CD4-positive, CD25-positive, alpha-beta regulatory T cell (primary cell): ENCODE measurements around the gene ZKSCAN3. TPM values are rescaled to one million over a fixed set of nuclear protein-coding genes. Genes with fewer than 3 reads are reported as not detected.
"Not testable (repeated sequence)": the region's sequence is repeated elsewhere in the genome, so short reads cannot be mapped to it uniquely, and the experiment has no call there.

Experiments used
- ATAC-seq, 2 donors: fragments of 150-1000 bp; cut with Tn5 transposase; one replicate each; pipeline ENCODE4 v1.10.0; 2021; ENCODE audit warnings: low read depth in 2 of 2, moderate number of reproducible peaks in 2 of 2, moderate library complexity in 1 of 2
- DNase-seq, 3 donors: peaks; one replicate each; pipeline versions ENCODE4 v3.0.0 to v3.0.0-alpha.2; 2012 to 2022; ENCODE audit warnings: mixed read lengths in 1 of 3
- H3K27ac ChIP-seq: one replicate; pipeline ENCODE4 v1.7.0; 2013; ENCODE audit warnings: mild to moderate bottlenecking, low read length; ENCODE audit not compliant: insufficient read depth, poor library complexity, severe bottlenecking
- H3K27me3 ChIP-seq: one replicate; pipeline ENCODE4 v1.7.0; 2013; ENCODE audit warnings: low read length; ENCODE audit not compliant: control insufficient read depth, insufficient read depth
- H3K36me3 ChIP-seq: one replicate; pipeline ENCODE4 v1.7.0; 2013; ENCODE audit warnings: mild to moderate bottlenecking, low read length, moderate library complexity; ENCODE audit not compliant: control insufficient read depth, insufficient read depth
- H3K4me1 ChIP-seq: 2 replicates; pipeline ENCODE4 v1.7.0; 2013; ENCODE audit warnings: mild to moderate bottlenecking, low read length; ENCODE audit not compliant: insufficient read depth, control insufficient read depth, poor library complexity, severe bottlenecking
- H3K4me3 ChIP-seq: one replicate; pipeline ENCODE4 v1.7.0; 2013; ENCODE audit warnings: low read depth, mild to moderate bottlenecking, low read length, moderate library complexity
- H3K9me3 ChIP-seq, 2 experiments: 1 replicate in 1 of 2; 2 replicates in 1 of 2; pipeline ENCODE4 v1.7.0; 2013; ENCODE audit warnings: low read length in 2 of 2, mild to moderate bottlenecking in 1 of 2, moderate library complexity in 1 of 2; ENCODE audit not compliant: control insufficient read depth in 2 of 2
- H3K27ac Mint-ChIP-seq, 3 donors: one replicate each; pipeline ENCODE4 v1.8.0; 2020 to 2022; ENCODE audit warnings: mild to moderate bottlenecking in 3 of 3, mixed read lengths in 3 of 3, moderate library complexity in 2 of 3
- H3K27me3 Mint-ChIP-seq: one replicate; pipeline ENCODE4 v1.8.0; 2022; ENCODE audit warnings: mild to moderate bottlenecking, mixed read lengths
- H3K36me3 Mint-ChIP-seq: one replicate; pipeline ENCODE4 v1.8.0; 2020; ENCODE audit warnings: mixed read lengths
- H3K4me1 Mint-ChIP-seq, 4 donors: one replicate each; pipeline ENCODE4 v1.8.0; 2020 to 2022; ENCODE audit warnings: mixed read lengths in 4 of 4, mild to moderate bottlenecking in 1 of 4
- H3K4me3 Mint-ChIP-seq, 4 donors: one replicate each; pipeline ENCODE4 v1.8.0; 2020 to 2022; ENCODE audit warnings: mild to moderate bottlenecking in 4 of 4, mixed read lengths in 4 of 4, moderate library complexity in 3 of 4
- H3K9me3 Mint-ChIP-seq, 7 donors: one replicate each; pipeline ENCODE4 v1.8.0; 2020 to 2022; ENCODE audit warnings: mixed read lengths in 7 of 7, mild to moderate bottlenecking in 3 of 7, moderate library complexity in 2 of 7
- polyA plus RNA-seq, 4 donors: library from polyadenylated mRNA; unstranded; fragments of 300-500 nt; fragmentation: Illumina TruSeq; gene quantifications; one replicate each; pipeline ENCODE4 v1.2.3, GENCODE V29; 2021
- total RNA-seq: library from RNA; stranded (reverse); gene quantifications from one replicate; pipeline ENCODE4 v1.2.3, GENCODE V29; 2022

Gene ZKSCAN3
- total RNA-seq = 2.3 TPM
- polyA plus RNA-seq = 1 to 10 TPM; 1.5 to 3.6 (median 3.1) TPM

DNA sequence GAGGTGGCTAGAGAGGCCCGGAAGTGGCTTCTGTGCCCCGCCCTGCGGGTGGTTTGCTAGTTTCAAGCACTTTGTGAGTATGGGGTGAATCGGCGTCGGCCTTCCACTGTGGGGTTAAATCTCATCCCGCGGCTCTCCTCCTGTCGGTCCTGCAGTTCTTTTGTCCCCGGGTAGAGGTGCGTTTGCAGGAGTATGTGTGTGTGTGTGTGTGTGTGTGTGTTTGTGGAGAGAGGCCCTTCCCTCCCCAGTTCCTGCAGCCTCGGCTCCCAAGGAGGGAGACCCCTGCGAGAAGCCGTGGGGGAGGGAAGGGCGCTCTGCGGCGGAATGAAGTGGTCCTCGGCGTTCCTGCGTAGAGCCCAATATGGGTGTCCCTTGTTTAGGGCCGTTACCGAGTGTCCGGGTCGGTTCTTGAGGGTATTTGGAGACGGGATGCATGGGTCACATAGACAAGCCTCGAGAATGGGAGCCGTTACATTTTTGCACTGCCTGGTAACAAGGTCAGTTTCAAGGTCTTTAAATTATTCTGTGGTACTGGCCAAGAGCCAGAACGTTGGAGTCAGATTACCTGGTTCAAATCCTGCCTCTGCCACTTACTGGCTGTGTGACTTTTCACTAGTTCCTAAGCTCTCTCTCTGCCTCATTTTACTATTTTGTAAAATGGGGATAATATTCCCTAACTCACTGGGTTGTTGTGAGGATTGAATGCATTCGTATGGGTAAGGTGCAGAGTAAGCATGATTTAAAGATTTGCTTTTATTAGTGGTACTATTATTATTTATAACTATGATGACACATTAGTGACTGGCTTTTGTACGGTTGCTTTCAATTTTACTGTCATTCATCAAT, at the start of gene ZKSCAN3:
Gene ZKSCAN3 (plus strand): TSS at position 56 of the 846 bp plus-strand sequence. CDS start 9,640 bp downstream, outside the sequence.
- peak within 1 kb of the TSS; percentile 97 to 100 (median 98) for H3K4me3 Mint-ChIP-seq
- peaks cover 5% of the 10 kb centered on the region for H3K36me3 Mint-ChIP-seq
- H3K4me1 Mint-ChIP-seq = peaks cover 16 to 52% (median 26%) of the 10 kb centered on the region in 4 donors
- peak within 1 kb of the TSS; percentile 55 for H3K27ac ChIP-seq
- H3K27me3 Mint-ChIP-seq = peaks cover 31% of the 10 kb centered on the region
- peaks cover 16% of the 10 kb centered on the region for H3K4me1 ChIP-seq
- peak; percentile 99 for ATAC-seq
- H3K36me3 ChIP-seq = no peaks in the 10 kb centered on the region
- peak; percentile 68 to 94 (median 81) for DNase-seq
- H3K27me3 ChIP-seq = peaks cover 24% of the 10 kb centered on the region
- H3K9me3 Mint-ChIP-seq = peaks cover 0 to 1% (median 0%) of the 10 kb centered on the region in 7 donors
- peak within 1 kb of the TSS; percentile 96 for H3K4me3 ChIP-seq
- peak within 1 kb of the TSS; percentile 93 to 99 (median 98) for H3K27ac Mint-ChIP-seq
- H3K9me3 ChIP-seq = no peaks in the 10 kb centered on the region

DNA sequence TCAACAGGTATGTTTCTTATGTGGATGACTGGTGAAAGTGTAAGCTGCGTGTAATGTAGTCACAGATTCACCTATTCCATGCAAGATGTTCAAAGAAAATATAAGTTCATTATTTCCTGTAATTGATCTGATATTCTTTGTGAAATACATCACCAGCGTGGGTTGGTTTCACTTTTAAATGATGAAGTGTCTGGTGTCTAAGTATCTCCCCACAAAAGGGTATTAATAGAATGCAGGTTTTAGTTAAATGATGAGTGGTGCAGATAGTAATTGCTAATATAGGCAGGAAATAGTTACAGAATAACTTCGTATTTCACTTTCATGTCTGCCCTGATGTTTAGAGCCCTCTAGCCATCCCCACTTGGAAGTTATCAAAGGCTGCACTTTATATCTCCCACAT, 46.2 kb upstream of the ZKSCAN3 start:
- Mint-ChIP-seq H3K9me3 (peaks cover 0 to 5% (median 0%) of the 10 kb centered on the region in 7 donors), H3K36me3 (no peaks in the 10 kb centered on the region), H3K27me3 (peaks cover 6% of the 10 kb centered on the region), H3K27ac (peak overlapping the region in 2 of 3 donors; percentile 19 to 23), H3K4me3 (peak overlapping the region; percentile 2 to 69 (median 43)), H3K4me1 (peaks cover 4 to 17% (median 11%) of the 10 kb centered on the region in 4 donors)
- no peaks in the 10 kb centered on the region for H3K27me3 ChIP-seq
- peak overlapping the region; percentile 77 for H3K4me3 ChIP-seq
- H3K27ac ChIP-seq = peak overlapping the region; percentile 52
- DNase-seq (peak in 2 of 3 donors; percentile 3 to 67), ATAC-seq (peak; percentile 52 to 65)
- H3K4me1 ChIP-seq = peaks cover 9% of the 10 kb centered on the region
- H3K36me3 ChIP-seq = no peaks in the 10 kb centered on the region
- H3K9me3 ChIP-seq = no peaks in the 10 kb centered on the region

DNA sequence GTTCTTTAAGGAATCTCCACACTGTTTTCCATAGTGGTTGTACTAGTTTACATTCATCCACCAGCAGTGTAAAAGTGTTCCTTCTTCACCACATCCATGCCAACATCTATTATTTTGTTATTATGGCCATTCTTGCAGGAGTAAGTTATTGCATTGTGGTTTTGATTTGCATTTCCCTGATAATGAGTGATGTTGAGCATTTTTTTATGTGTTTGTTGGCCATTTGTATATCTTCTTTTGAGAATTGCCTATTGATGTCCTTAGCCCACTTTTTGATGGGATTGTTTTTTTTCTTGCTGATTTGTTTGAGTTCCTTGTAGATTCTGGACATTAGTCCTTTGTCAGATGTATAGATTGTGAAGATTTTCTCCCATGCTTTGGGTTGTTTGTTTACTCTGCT, 43.4 kb upstream of the ZKSCAN3 start:
- H3K4me3 Mint-ChIP-seq = not testable (repeated sequence)
- peaks cover 4 to 17% (median 11%) of the 10 kb centered on the region in 4 donors for H3K4me1 Mint-ChIP-seq

DNA sequence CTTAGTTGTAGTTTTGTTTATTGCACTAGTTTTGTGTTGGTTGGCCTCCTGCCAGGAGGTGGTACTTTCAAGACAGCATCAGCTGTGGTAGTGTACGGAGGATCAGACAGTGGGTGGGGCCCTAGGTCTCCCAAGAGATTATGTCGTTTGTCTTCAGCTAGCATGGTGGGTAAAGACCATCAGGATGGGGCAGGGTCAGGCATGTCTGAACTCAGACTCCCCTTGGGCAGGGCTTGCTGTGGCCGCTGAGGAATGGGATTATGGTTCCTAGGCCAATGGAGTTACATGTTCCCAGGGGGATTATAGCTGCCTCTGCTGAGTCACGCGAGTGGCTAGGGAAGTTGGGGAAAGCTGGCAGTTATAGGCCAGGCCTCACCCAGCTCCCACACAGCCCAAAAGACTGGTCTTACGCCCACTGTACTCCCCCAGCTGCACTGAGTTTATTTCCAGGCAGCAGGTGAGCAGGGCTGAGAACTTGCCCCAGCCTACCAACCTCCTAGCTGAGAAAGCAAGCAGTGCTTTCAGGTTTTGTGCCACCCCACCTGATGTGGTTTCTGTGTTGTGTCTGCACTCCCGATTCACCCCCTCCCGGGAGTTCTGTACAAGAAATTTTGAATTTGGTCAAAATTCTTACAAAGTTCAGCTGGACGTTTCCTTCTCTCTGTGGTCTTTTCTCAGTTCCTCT, 38.5 kb upstream of the ZKSCAN3 start:
- peaks cover 0 to 2% (median 0%) of the 10 kb centered on the region in 7 donors for H3K9me3 Mint-ChIP-seq
- Histone ChIP-seq H3K9me3 (no peaks in the 10 kb centered on the region), H3K4me3 (no peak overlapping the region), H3K4me1 (no peaks in the 10 kb centered on the region), H3K27me3 (peaks cover 15% of the 10 kb centered on the region), H3K36me3 (no peaks in the 10 kb centered on the region), H3K27ac (no peak overlapping the region)
- H3K4me1 Mint-ChIP-seq = no peaks in the 10 kb centered on the region
- H3K4me3 Mint-ChIP-seq = peak overlapping the region in 1 of 4 donors; percentile 29
- ATAC-seq = no peak
- no peak for DNase-seq
- H3K27me3 Mint-ChIP-seq = peaks cover 45% of the 10 kb centered on the region
- no peak overlapping the region for H3K27ac Mint-ChIP-seq
- no peaks in the 10 kb centered on the region for H3K36me3 Mint-ChIP-seq

More for the DNA sequence above, 43.4 kb upstream of the ZKSCAN3 start:
- not testable (repeated sequence) for H3K27ac Mint-ChIP-seq, H3K4me3 ChIP-seq, DNase-seq, ATAC-seq, H3K4me1 ChIP-seq, H3K36me3 Mint-ChIP-seq, H3K27ac ChIP-seq, H3K36me3 ChIP-seq, H3K27me3 ChIP-seq, H3K9me3 ChIP-seq, H3K9me3 Mint-ChIP-seq
- H3K27me3 Mint-ChIP-seq = peaks cover 30% of the 10 kb centered on the region

DNA sequence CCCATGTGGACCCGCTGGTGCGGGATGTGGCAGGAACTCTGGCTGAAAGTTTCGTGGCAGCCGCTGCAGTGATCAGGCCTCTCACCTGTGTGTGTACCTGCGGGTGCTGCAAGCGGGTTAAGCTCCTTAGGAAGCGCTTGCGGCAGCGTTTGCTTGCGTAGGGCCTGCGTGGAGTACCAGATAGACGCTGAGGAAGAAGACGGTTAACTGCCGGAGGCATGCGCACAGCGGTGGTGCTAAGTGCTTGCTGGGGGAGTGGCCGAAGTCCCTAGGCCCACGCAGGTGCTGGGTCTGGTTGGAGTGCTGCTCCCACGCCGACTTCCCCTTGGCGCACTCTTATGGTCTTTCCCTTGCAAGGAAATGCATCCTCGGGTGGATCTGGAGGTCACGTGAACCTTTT, 36.8 kb upstream of the ZKSCAN3 start:
- no peak overlapping the region for H3K4me3 ChIP-seq
- no peaks in the 10 kb centered on the region for H3K36me3 ChIP-seq
- no peak overlapping the region for H3K27ac ChIP-seq
- H3K9me3 ChIP-seq = no peaks in the 10 kb centered on the region
- no peak overlapping the region for H3K27ac Mint-ChIP-seq
- ATAC-seq = no peak
- no peaks in the 10 kb centered on the region for H3K36me3 Mint-ChIP-seq
- peaks cover 15% of the 10 kb centered on the region for H3K27me3 ChIP-seq
- peaks cover 54% of the 10 kb centered on the region for H3K27me3 Mint-ChIP-seq
- no peak overlapping the region for H3K4me3 Mint-ChIP-seq
- H3K9me3 Mint-ChIP-seq = peaks cover 0 to 2% (median 0%) of the 10 kb centered on the region in 7 donors
- H3K4me1 ChIP-seq = no peaks in the 10 kb centered on the region
- H3K4me1 Mint-ChIP-seq = no peaks in the 10 kb centered on the region
- no peak for DNase-seq

DNA sequence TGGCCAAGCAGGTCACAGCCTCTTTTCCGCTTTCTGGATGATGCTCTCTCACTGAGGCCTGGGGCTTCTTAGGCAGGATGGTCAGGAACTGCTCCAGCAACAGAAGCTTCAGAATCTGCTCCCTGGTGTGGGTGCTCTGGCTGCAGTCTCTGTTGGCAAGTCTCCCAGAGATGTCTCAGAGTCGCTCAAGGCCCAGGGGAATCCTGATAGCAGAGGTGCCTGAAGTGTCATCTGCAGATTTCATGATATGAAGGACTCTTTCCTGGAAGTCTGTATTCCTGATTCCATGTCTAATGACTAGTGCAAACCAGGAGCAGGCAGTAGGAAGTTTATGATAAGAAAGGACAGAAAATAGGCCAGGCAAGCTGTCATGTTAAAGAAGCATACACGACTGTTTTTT, 34.1 kb upstream of the ZKSCAN3 start:
- H3K4me3 ChIP-seq = no peak overlapping the region
- no peaks in the 10 kb centered on the region for H3K4me1 ChIP-seq
- peaks cover 0 to 2% (median 0%) of the 10 kb centered on the region in 7 donors for H3K9me3 Mint-ChIP-seq
- DNase-seq (no peak), ATAC-seq (no peak)
- no peak overlapping the region for H3K4me3 Mint-ChIP-seq
- no peak overlapping the region for H3K27ac ChIP-seq
- H3K27ac Mint-ChIP-seq = no peak overlapping the region
- no peaks in the 10 kb centered on the region for H3K4me1 Mint-ChIP-seq
- peaks cover 0 to 4% of the 10 kb centered on the region in 2 experiments for H3K9me3 ChIP-seq
- H3K36me3 Mint-ChIP-seq = no peaks in the 10 kb centered on the region
- H3K27me3 ChIP-seq = peaks cover 15% of the 10 kb centered on the region
- H3K36me3 ChIP-seq = no peaks in the 10 kb centered on the region
- H3K27me3 Mint-ChIP-seq = peaks cover 35% of the 10 kb centered on the region

DNA sequence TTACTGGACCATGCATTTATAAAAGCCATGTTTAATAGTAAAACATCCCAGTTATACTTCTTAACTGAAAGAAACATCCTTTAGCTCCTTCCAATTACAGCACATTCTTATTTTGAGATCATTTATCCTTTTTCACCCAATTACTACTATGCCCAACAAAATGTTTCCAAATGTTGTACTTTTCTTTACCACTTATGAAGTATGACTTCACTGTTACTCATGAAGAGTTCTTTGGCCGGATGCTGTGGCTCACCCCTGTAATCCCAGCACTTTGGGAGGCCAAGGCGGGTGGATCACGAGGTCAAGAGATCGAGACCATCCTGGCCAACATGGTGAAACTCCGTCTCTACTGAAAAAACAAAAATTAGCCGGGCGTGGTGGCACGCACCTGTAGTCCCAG, 31.9 kb upstream of the ZKSCAN3 start:
- H3K27ac Mint-ChIP-seq, H3K9me3 Mint-ChIP-seq, H3K36me3 Mint-ChIP-seq, H3K4me1 ChIP-seq, H3K27me3 ChIP-seq, H3K4me3 ChIP-seq, H3K36me3 ChIP-seq, DNase-seq, H3K4me1 Mint-ChIP-seq, H3K9me3 ChIP-seq, H3K4me3 Mint-ChIP-seq, H3K27ac ChIP-seq, ATAC-seq: not testable (repeated sequence)
- peaks cover 39% of the 10 kb centered on the region for H3K27me3 Mint-ChIP-seq
